LHCN-M2 (cell line): Measurements from ENCODE around the gene S1PR5. TPM values are rescaled to one million over a fixed set of nuclear protein-coding genes. Genes with fewer than 3 reads are reported as not detected.

Source experiments
- DNase-seq: peaks from one replicate; pipeline ENCODE4 v3.0.0-alpha.2; 2012; ENCODE audit warnings: low read depth
- total RNA-seq: library from RNA; depleted of rRNA; stranded (reverse); fragments of >200 nt; gene quantifications from 2 replicates; pipeline ENCODE4 v1.2.3, GENCODE V29; 2014

The S1PR5 gene
- total RNA-seq, 1 experiment from 2014 or later = not detected

- DNase-seq = no peak
Observed at GRCh38 chr19:10516671-10517286, 468 bp downstream of the S1PR5 start.

GRCh38 chr19:10516064-10516385 is 1.2 kb downstream of the S1PR5 start:
- no peak for DNase-seq

- DNase-seq = no peak
Observed at GRCh38 chr19:10514211-10515145, 2.8 kb downstream of the S1PR5 start.

GRCh38 chr19:10513223-10513622 is 4.0 kb downstream of the S1PR5 start:
- DNase-seq = no peak

GRCh38 chr19:10510301-10510802 is 6.9 kb downstream of the S1PR5 start:
- no peak for DNase-seq

GRCh38 chr19:10508707-10509106 is 8.5 kb downstream of the S1PR5 start:
- no peak for DNase-seq

- no peak for DNase-seq
Observed at GRCh38 chr19:10508036-10508435, 9.2 kb downstream of the S1PR5 start.

GRCh38 chr19:10505583-10506229 is 11.5 kb downstream of the S1PR5 start:
- peak; percentile 43 for DNase-seq

GRCh38 chr19:10503002-10503789 is 14.1 kb downstream of the S1PR5 start, which contains the start of gene KEAP1:
TSS of gene KEAP1 (minus strand) at chr19:10503356. CDS start at chr19:10500033, 3,323 bp downstream.
- no peak for DNase-seq

GRCh38 chr19:10502524-10503001 is 14.7 kb downstream of the S1PR5 start:
- peak; percentile 87 for DNase-seq

- DNase-seq = peak; percentile 63
Observed at GRCh38 chr19:10501971-10502523, 15.2 kb downstream of the S1PR5 start.

GRCh38 chr19:10500247-10500592 is 17.0 kb downstream of the S1PR5 start:
- DNase-seq = no peak

GRCh38 chr19:10499550-10500246 is 17.5 kb downstream of the S1PR5 start:
- DNase-seq = no peak

- DNase-seq = no peak
Observed at GRCh38 chr19:10497371-10497770, 19.9 kb downstream of the S1PR5 start.

- DNase-seq = no peak
Observed at GRCh38 chr19:10491472-10492047, 25.7 kb downstream of the S1PR5 start.

- DNase-seq = no peak
Observed at GRCh38 chr19:10486551-10486950, 30.7 kb downstream of the S1PR5 start.

- peak; percentile 73 for DNase-seq
Observed at GRCh38 chr19:10478903-10479384, 38.3 kb downstream of the S1PR5 start.

- DNase-seq = no peak
Observed at GRCh38 chr19:10478476-10478875, 38.8 kb downstream of the S1PR5 start.

GRCh38 chr19:10474962-10475451 is 42.2 kb downstream of the S1PR5 start:
- no peak for DNase-seq

GRCh38 chr19:10473192-10473591 is 44.1 kb downstream of the S1PR5 start:
- no peak for DNase-seq
